Natural killer cell treated with Interleukin-12 subunit alpha and Interleukin-12 subunit beta and Interleukin-15 and Interleukin-18, amount 100 ng/mL, for 72 hours (primary cell): Measurements from ENCODE around the gene COPZ1. TPM values are rescaled to one million over a fixed set of nuclear protein-coding genes. Genes with fewer than 3 reads are reported as not detected.

Experiments used
- ATAC-seq, 2 donors: fragments of 150-1000 bp; cut with Tn5 transposase in 1 of 2; sonication (Bioruptor Pico), chemical (Tn5 transposase) in 1 of 2; 2 replicates each; pipeline ENCODE4 v1.10.0; 2021
- DNase-seq: peaks from one replicate; pipeline ENCODE4 v3.0.0; 2022; ENCODE audit warnings: low spot score
- H3K27ac Mint-ChIP-seq, 2 donors: 1 replicate in 1 of 2; 2 replicates in 1 of 2; pipeline ENCODE4 v1.8.0; 2022; ENCODE audit warnings: mixed read lengths in 2 of 2, mild to moderate bottlenecking in 1 of 2, moderate library complexity in 1 of 2
- H3K27me3 Mint-ChIP-seq, 2 donors: 1 replicate in 1 of 2; 2 replicates in 1 of 2; pipeline ENCODE4 v1.8.0; 2022; ENCODE audit warnings: mixed read lengths in 2 of 2
- H3K36me3 Mint-ChIP-seq: one replicate; pipeline ENCODE4 v1.8.0; 2022; ENCODE audit warnings: mixed read lengths
- H3K4me1 Mint-ChIP-seq, 2 donors: 1 replicate in 1 of 2; 2 replicates in 1 of 2; pipeline ENCODE4 v1.8.0; 2022; ENCODE audit warnings: low read depth in 2 of 2, mixed read lengths in 2 of 2, mild to moderate bottlenecking in 1 of 2
- H3K4me3 Mint-ChIP-seq: one replicate; pipeline ENCODE4 v1.8.0; 2022; ENCODE audit warnings: mixed read lengths
- H3K9me3 Mint-ChIP-seq: 2 replicates; pipeline ENCODE4 v1.8.0; 2022; ENCODE audit warnings: mixed read lengths
- total RNA-seq, 2 donors: library from RNA; stranded (reverse); gene quantifications; one replicate each; pipeline ENCODE4 v1.2.3, GENCODE V29; 2022

Gene COPZ1
- total RNA-seq, 2 donors from 2014 or later, result 111 to 158 TPM

- Mint-ChIP-seq H3K27me3 (no peaks in the 10 kb centered on the region), H3K9me3 (no peaks in the 10 kb centered on the region), H3K36me3 (peaks cover 30% of the 10 kb centered on the region), H3K4me3 (no peak overlapping the region), H3K4me1 (peaks cover 14 to 19% of the 10 kb centered on the region in 2 donors), H3K27ac (peak overlapping the region in 1 of 2 donors; percentile 4)
- DNase-seq, result no peak
- ATAC-seq, result no peak
These were observed 76.2 kb downstream of the COPZ1 start for GRCh38 chr12:54401119-54401518.

Other genes starting within 250 kb of the COPZ1 start
- 10 to 100 TPM; 25.2 to 25.3 TPM for gene SMUG1, start 136.1 kb upstream of the COPZ1 start, total RNA-seq
- 10 to 100 TPM; 65.6 to 73.6 TPM for gene CBX5, start 45.0 kb upstream of the COPZ1 start, total RNA-seq
- gene HNRNPA1, start 44.4 kb upstream of the COPZ1 start, total RNA-seq, result 1,000 to 10,000 TPM in 1 of 2 donors, 100 to 1,000 TPM in 1; 997 to 1,580 TPM
- 1 to 10 TPM in 1 of 2 donors, not detected in 1; 3.7 TPM for gene NFE2, start 24.1 kb upstream of the COPZ1 start, total RNA-seq
- 10 to 100 TPM; 23.5 to 91.5 TPM for gene GPR84, start 39.4 kb downstream of the COPZ1 start, total RNA-seq
- gene ZNF385A, start 59.6 kb downstream of the COPZ1 start, total RNA-seq, result 1 to 10 TPM; 1.1 to 1.5 TPM
- 10 to 100 TPM; 31.8 to 32.1 TPM for gene ITGA5, start 94.1 kb downstream of the COPZ1 start, total RNA-seq
- 10 to 100 TPM in 1 of 2 donors, 1 to 10 TPM in 1; 7.2 to 10.5 TPM for gene GTSF1, start 148.5 kb downstream of the COPZ1 start, total RNA-seq
- gene NCKAP1L, start 172.6 kb downstream of the COPZ1 start, total RNA-seq, result 100 to 1,000 TPM; 143 to 179 TPM
- 10 to 100 TPM; 28.4 to 34.6 TPM for gene PDE1B, start 224.5 kb downstream of the COPZ1 start, total RNA-seq